WTC11 (cell line): ENCODE data around the gene F2R.

ENCODE experiments used
- ATF1 ChIP-seq: sonication (generic); formaldehyde crosslinking; IDR thresholded peaks from 2 replicates; pipeline ENCODE4 v1.8.1; 2023; ENCODE audit warnings: mild to moderate bottlenecking, moderate library complexity, missing genetic modification reagents
- CREB1 ChIP-seq: sonication (generic); formaldehyde crosslinking; IDR thresholded peaks from 2 replicates; pipeline ENCODE4 v1.8.0; 2023; ENCODE audit warnings: mild to moderate bottlenecking, missing genetic modification reagents
- IRF2 ChIP-seq: sonication (generic); formaldehyde crosslinking; IDR thresholded peaks from 2 replicates; pipeline ENCODE4 v1.8.0; 2022; ENCODE audit warnings: low read depth, missing genetic modification reagents, borderline replicate concordance
- JUN ChIP-seq: sonication (generic); formaldehyde crosslinking; IDR thresholded peaks from 2 replicates; pipeline ENCODE4 v1.8.0; 2023; ENCODE audit warnings: mild to moderate bottlenecking, missing genetic modification reagents
- SP1 ChIP-seq: sonication (generic); formaldehyde crosslinking; conservative IDR thresholded peaks from 2 replicates; pipeline ENCODE4 v1.8.1; 2022; ENCODE audit warnings: missing genetic modification reagents
- ZNF263 ChIP-seq: sonication (generic); formaldehyde crosslinking; IDR thresholded peaks from 2 replicates; pipeline ENCODE4 v1.8.1; 2022; ENCODE audit warnings: low read depth, mild to moderate bottlenecking, moderate library complexity, missing genetic modification reagents
- TF ChIP-seq, protein P1 (sequence below): fragments of 200-600 bp; IDR thresholded peaks from 2 replicates; pipeline ENCODE4 v1.8.0; 2022; ENCODE audit warnings: antibody characterized with exemption
- TF ChIP-seq, protein P2 (sequence below): sonication (generic); formaldehyde crosslinking; IDR thresholded peaks from 2 replicates; pipeline ENCODE4 v1.8.1; 2022; ENCODE audit warnings: mild to moderate bottlenecking, moderate library complexity, missing genetic modification reagents

DNA sequence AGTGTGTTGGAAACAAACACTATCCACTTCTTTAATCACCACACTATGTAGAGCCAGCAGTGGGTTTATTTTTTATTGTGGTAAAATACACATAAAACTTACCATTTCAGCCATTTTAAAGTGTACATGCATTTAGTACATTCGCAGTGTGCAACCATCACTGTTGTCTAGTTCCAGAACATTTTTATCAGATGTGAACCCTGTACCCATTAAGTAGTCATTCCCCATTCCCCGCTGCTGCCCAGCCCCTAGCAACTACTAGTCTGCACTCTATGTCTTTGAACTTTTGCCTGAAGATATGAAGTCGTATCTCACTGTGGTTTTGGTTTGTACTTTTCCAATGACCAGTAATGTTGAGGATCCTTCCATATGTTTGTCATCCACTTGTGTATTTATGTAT is 30.2 kb upstream of the F2R start:
- TF ChIP-seq JUN (CRISPR knock-in tag) (no peak), IRF2 (CRISPR knock-in tag) (no peak), ZNF263 (no peak), SP1 (no peak), ATF1 (CRISPR knock-in tag) (no peak), CREB1 (CRISPR knock-in tag) (no peak)
- TF ChIP-seq, protein P1, sequence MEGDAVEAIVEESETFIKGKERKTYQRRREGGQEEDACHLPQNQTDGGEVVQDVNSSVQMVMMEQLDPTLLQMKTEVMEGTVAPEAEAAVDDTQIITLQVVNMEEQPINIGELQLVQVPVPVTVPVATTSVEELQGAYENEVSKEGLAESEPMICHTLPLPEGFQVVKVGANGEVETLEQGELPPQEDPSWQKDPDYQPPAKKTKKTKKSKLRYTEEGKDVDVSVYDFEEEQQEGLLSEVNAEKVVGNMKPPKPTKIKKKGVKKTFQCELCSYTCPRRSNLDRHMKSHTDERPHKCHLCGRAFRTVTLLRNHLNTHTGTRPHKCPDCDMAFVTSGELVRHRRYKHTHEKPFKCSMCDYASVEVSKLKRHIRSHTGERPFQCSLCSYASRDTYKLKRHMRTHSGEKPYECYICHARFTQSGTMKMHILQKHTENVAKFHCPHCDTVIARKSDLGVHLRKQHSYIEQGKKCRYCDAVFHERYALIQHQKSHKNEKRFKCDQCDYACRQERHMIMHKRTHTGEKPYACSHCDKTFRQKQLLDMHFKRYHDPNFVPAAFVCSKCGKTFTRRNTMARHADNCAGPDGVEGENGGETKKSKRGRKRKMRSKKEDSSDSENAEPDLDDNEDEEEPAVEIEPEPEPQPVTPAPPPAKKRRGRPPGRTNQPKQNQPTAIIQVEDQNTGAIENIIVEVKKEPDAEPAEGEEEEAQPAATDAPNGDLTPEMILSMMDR = no peak
- TF ChIP-seq, protein P2, sequence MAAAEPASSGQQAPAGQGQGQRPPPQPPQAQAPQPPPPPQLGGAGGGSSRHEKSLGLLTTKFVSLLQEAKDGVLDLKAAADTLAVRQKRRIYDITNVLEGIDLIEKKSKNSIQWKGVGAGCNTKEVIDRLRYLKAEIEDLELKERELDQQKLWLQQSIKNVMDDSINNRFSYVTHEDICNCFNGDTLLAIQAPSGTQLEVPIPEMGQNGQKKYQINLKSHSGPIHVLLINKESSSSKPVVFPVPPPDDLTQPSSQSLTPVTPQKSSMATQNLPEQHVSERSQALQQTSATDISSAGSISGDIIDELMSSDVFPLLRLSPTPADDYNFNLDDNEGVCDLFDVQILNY (CRISPR knock-in tag) = no peak
